Stimulated activated CD8-positive, alpha-beta memory T cell treated with anti-CD3 and anti-CD28 coated beads, Interleukin-2, amount 100 ng/mL, for 48 hours (primary cell): ENCODE data around the gene KDM4C.
"Not testable (repeated sequence)": the region's sequence is repeated elsewhere in the genome, so short reads cannot be mapped to it uniquely, and the experiment has no call there.

Experiments
- DNase-seq, 2 donors: peaks; one replicate each; pipeline ENCODE4 v3.0.0-alpha.2; 2020; ENCODE audit warnings: low read depth in 2 of 2

KDM4C gene

GRCh38 chr9:6757456-6758247, at the start of gene KDM4C:
KDM4C (plus strand) TSS chr9:6757973; CDS start chr9:6792989, 35,016 bp downstream.
- DNase-seq: peak; percentile 88 to 91

- DNase-seq: no peak
Observed at GRCh38 chr9:6708732-6709131, 49.0 kb upstream of the KDM4C start.

GRCh38 chr9:6711403-6711802, 46.4 kb upstream of the KDM4C start:
- no peak for DNase-seq

- DNase-seq: no peak
Observed at GRCh38 chr9:6712041-6712440, 45.7 kb upstream of the KDM4C start.

- no peak for DNase-seq
Observed at GRCh38 chr9:6714176-6714575, 43.6 kb upstream of the KDM4C start.

- DNase-seq: not testable (repeated sequence)
Observed at GRCh38 chr9:6715153-6715754, 42.5 kb upstream of the KDM4C start.

- DNase-seq: peak; percentile 53 to 68
Observed at GRCh38 chr9:6715755-6716643, 41.8 kb upstream of the KDM4C start.

- DNase-seq: no peak
Observed at GRCh38 chr9:6716766-6717165, 41.0 kb upstream of the KDM4C start.

GRCh38 chr9:6723881-6724420, 33.8 kb upstream of the KDM4C start:
- no peak for DNase-seq

GRCh38 chr9:6733257-6733656, 24.5 kb upstream of the KDM4C start:
- no peak for DNase-seq

GRCh38 chr9:6733831-6734230, 23.9 kb upstream of the KDM4C start:
- DNase-seq: no peak

- no peak for DNase-seq
Observed at GRCh38 chr9:6735422-6735821, 22.4 kb upstream of the KDM4C start.

GRCh38 chr9:6739218-6739617, 18.6 kb upstream of the KDM4C start:
- no peak for DNase-seq

GRCh38 chr9:6748861-6749260, 8.9 kb upstream of the KDM4C start:
- not testable (repeated sequence) for DNase-seq

GRCh38 chr9:6754861-6755260, 2.9 kb upstream of the KDM4C start:
- DNase-seq: not testable (repeated sequence)

- DNase-seq: peak in 1 of 2 donors; percentile 67
Observed at GRCh38 chr9:6757132-6757455, 679 bp upstream of the KDM4C start.

GRCh38 chr9:6758248-6758497, 400 bp downstream of the KDM4C start:
- peak in 1 of 2 donors; percentile 5 for DNase-seq

GRCh38 chr9:6758498-6759184, 868 bp downstream of the KDM4C start:
- peak in 1 of 2 donors; percentile 38 for DNase-seq

- no peak for DNase-seq
Observed at GRCh38 chr9:6759185-6759977, 1.6 kb downstream of the KDM4C start.

- DNase-seq: no peak
Observed at GRCh38 chr9:6761306-6761705, 3.5 kb downstream of the KDM4C start.

- no peak for DNase-seq
Observed at GRCh38 chr9:6763244-6763643, 5.5 kb downstream of the KDM4C start.
